GM12875 (cell line): ENCODE data around the gene PRDM5.

Experiments
- H3K4me3 ChIP-seq: one replicate; pipeline ENCODE4 v1.5.1; 2011; ENCODE audit warnings: low read depth, low read length, control low read depth
- CTCF ChIP-seq: IDR thresholded peaks from 2 replicates; pipeline ENCODE4 v1.5.1; 2011; ENCODE audit warnings: low read depth, mild to moderate bottlenecking, control low read depth, inconsistent platforms, low read length, moderate library complexity, borderline replicate concordance; ENCODE audit not compliant: insufficient read depth

Gene PRDM5

DNA sequence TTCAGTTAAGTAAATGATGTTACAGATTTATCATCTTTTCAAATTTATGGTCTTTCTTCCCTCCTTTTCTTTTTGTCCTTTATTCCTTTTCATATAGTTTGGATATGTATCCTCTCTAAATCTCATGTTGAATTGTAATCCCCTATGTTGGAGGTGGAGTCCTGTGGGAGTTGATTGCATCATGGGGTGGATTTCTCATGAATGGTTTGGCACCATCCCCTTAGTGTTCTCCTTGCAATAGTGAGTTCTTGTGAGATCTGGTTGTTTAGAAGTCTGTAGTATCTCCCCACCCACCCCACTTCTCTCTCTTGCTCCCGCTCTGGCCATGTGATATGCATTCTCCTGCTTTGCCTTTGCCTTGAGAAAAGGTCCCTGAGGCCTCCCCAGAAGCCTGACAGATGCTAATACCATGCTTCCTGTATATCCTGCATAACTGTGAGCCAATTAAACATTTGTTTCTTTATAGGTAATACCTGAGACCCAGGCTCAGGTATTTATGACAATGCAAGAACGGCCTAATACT is 236.7 kb downstream of the PRDM5 start:
- TF ChIP-seq CTCF: no peak
- no peak overlapping the region for H3K4me3 ChIP-seq

DNA sequence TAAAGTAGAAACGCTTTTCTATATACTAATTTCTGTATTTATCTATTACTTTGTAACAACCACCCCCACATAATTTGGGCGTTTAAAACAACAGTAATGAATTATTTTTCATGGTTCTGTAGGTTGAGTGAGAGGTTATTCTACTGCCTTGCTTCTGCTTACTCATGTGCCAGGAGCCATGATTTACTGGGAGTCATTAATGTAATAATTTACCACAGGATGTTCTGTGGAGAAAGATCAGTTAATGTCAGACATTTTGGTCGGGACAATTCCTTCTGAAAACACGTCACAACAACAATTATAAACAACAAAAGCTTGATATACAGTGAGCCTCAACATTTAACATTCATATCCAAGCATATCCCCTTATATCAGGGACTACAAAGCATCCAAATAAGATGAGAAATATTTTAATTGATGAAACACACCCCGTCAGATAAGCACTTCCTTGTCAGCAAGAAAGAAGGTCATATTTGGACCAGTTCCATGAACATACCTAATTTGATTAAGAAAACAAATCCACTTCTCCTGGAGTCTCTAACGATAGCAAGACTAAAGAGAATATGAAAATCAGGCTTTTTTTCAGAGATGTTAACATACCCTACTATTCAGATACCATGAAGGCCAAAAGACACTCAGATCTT is 238.5 kb downstream of the PRDM5 start:
- TF ChIP-seq CTCF: no peak
- H3K4me3 ChIP-seq: no peak overlapping the region

DNA sequence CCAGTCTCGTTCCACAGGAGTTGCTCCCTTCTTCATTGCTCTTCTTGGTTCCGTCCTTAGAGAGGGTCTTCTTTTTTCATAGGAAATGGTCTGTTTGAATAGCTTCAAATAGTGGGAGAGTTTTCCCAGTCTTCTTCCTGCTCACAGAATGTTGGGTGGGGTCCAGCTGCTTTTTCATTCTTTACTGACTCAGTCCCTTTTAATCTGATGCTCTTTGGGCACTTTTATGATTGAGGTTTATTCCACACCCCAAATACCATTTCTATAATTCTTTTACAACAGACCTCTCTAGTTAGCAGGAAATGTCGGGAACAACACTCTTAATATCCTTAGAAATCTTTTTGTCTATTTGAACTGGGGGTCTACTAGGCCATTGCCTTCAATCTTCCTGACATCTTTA is 239.5 kb downstream of the PRDM5 start:
- H3K4me3 ChIP-seq: no peak overlapping the region
- TF ChIP-seq CTCF: no peak

DNA sequence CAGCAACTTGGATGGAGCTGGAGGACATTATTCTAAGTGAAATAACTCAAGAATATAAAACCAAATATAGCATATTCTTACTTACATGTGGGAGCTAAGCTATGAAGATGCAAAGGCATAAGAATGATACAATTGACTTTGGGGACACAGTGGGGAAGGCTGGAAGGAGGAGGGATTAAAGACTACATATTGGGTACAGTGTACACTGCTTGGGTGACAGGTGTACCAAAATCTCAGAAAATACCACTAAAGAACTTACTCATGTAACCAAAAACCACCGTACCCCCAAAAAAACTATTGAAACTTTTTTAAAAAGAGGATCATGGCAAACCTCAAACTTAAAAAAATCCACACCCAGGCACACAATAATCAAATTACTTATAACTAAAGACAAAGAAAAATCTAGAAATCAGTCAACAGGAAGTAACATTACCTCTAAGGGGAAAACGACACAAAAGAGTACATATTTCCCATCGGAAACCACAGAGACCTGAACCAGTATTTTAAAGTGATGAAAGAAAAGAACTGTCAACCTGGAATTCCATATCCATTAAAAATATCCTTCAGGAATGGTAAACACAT is 241.8 kb downstream of the PRDM5 start:
- no peak overlapping the region for H3K4me3 ChIP-seq
- TF ChIP-seq CTCF: no peak

- TF ChIP-seq CTCF: no peak
- no peak overlapping the region for H3K4me3 ChIP-seq
These were observed 248.8 kb downstream of the PRDM5 start for GRCh38 chr4:120673696-120674095.

DNA sequence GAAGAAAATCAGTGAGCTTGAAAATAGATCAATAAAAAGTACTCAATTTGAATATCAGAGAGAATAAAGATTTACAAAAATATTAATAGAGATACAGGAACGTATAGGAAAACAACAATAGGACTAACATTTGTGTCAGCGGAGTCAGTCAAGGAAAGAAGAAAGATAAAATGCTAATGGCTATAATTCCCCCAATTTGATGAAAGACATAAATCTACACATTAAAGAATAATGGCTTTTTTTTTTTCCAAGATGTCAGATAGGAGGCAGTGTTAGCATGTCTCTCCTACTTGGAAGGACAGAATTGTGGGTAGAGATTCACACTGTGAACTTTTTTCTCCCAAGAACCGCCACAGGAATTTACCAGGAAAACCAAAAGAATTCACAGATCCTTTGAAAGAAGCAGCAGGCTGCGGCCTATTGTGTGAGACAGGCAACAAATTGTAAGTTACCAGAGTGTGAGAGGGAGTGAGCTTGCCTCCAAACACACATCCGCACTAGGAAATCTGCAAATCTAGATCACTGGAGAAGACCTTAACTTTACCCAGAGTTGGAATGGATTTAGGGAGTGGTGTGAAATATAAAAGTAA is 249.9 kb downstream of the PRDM5 start:
- TF ChIP-seq CTCF: no peak
- H3K4me3 ChIP-seq: no peak overlapping the region

DNA sequence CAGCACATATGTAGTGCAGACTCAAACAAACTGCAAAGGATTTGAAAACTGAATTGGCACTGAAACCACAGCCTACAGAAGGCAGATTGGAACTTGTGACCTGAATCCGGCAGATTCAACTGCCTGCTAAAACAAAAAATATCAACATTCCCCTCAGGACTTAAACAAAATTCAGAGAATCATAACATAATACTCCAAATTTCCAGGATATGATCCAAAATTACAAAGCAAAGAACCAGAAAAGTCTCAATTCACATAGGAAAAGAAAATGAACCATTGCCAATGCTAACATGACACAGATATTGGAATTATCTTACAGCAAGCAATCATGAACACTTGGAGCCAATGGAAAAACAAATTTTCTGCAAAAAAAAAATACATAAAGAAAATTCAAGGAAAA is 250.4 kb downstream of the PRDM5 start:
- H3K4me3 ChIP-seq: no peak overlapping the region
- no peak for TF ChIP-seq CTCF
